Stimulated activated naive CD8-positive, alpha-beta T cell treated with anti-CD3 and anti-CD28 coated beads, Interleukin-15, Interleukin-2, amounts not matched to agents 100 U/mL and 50 U/mL, for 24 hours (primary cell): ENCODE results near the gene AUH.

Source experiments
- ATAC-seq: fragments of 150-1000 bp; cut with Tn5 transposase; one replicate; pipeline ENCODE4 v1.10.0; 2021
- DNase-seq: peaks from one replicate; pipeline ENCODE4 v3.0.0; 2021

AUH gene

DNA sequence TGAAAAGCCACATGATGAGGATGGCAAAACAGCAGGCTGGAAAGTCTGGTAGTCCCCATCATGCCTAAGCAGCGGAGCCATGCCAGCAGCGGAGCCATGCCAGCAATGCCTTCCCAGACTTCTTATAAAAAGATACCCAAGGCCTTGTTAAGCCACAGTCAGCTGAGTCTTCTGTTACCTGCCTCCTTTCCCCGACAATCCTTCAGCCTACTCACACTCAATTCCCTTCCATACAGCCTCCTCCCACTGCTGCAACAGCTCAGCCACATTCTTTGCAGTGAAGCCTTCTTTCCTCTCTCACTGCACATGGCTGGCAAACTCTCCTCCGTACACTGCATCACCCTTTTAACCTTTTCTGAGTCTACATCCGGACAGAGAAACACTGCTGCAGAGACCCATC is 114.9 kb downstream of the AUH start:
- ATAC-seq = no peak
- DNase-seq = no peak

GRCh38 chr9:91245431-91246313 is 116.0 kb downstream of the AUH start:
- no peak for DNase-seq
- ATAC-seq = peak; percentile 59

DNA sequence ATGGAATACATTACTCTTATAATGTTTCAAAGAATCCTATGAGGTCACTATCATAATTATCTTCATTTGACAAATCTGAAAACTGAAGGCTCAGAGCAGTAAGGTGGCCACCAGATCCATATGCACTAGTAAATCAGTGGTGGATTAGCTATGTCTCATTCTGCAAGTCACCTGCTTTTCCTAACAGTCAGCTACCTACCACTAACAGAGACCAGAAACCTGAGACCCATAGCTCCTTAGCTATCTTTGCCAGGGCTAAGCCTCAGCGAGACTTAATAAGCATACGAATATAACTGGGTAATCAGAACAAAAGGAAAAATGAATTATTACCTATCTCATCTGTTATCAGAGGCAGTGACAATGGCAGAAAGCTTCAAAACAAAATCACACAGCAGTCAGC is 118.7 kb downstream of the AUH start:
- ATAC-seq = no peak

DNA sequence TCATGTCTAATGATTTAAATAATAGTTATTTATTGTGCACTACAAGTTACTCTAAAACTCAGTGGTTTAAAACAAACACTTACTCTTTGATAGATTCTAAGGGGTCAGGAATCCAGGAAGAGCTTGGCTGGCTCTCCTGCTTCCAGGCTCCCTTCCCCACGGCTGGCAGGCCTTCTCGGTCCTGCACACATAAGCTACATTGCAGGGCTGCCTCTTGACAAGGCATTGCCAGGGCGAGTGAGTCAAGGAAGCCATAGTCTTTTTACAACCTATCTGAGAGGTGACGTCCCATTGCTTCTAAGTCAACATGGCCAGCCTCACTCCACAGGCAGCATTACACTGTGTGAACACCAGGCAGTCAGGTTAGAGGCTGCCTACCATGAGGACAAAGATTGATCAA is 119.8 kb downstream of the AUH start:
- DNase-seq (no peak), ATAC-seq (no peak)

More for the DNA sequence above, 118.7 kb downstream of the AUH start:
- DNase-seq = no peak

- ATAC-seq (peak; percentile 36), DNase-seq (no peak)
These were observed 121.0 kb downstream of the AUH start for GRCh38 chr9:91240596-91241165.

- DNase-seq (no peak), ATAC-seq (no peak)
These were observed 122.2 kb downstream of the AUH start for GRCh38 chr9:91239367-91240111.

GRCh38 chr9:91234523-91234922 is 127.2 kb downstream of the AUH start:
- no peak for DNase-seq
- ATAC-seq = no peak

DNA sequence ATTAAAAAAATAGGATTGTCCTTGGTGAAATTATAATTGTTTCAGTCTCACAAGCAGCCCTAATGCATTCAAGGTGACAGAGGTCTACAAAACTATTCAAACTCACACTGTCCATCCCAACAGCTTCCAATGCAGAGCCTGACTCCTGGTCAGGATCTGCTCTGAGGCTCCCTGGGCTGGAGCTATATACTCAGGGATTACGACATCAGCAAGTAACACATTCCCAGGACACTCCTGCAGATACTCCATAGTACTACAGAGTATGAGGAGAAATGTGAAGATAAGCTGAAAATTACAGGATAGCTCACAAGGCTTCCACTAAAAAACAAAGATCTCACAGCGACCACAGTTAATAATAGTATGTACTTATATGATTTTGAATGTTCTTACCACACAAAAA is 130.1 kb downstream of the AUH start:
- no peak for ATAC-seq
- no peak for DNase-seq

DNA sequence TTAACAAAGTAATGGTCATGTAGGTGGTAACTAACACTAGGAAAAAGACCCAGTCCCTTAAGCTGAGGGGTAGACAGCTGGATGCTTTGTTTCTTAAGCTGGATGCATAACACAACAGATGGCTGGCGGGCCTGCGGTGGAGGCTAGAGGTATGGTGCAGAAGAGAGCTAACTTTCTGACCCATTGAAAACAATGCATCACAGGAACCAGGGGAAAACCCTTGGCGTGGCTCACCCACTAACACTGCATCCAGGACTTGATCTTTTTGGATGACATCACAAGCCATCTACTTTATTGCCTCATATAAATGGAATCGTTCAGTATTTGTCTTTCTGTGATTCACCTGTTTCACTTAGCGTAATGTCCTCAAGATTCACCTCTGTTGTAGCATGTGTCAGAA is 138.7 kb downstream of the AUH start:
- ATAC-seq (peak; percentile 71), DNase-seq (peak; percentile 14)

GRCh38 chr9:91222457-91222856 is 139.3 kb downstream of the AUH start:
- DNase-seq = no peak

GRCh38 chr9:91221332-91221731 is 140.4 kb downstream of the AUH start:
- no peak for ATAC-seq
- DNase-seq = no peak

More at GRCh38 chr9:91222457-91222856, 139.3 kb downstream of the AUH start:
- ATAC-seq = no peak

DNA sequence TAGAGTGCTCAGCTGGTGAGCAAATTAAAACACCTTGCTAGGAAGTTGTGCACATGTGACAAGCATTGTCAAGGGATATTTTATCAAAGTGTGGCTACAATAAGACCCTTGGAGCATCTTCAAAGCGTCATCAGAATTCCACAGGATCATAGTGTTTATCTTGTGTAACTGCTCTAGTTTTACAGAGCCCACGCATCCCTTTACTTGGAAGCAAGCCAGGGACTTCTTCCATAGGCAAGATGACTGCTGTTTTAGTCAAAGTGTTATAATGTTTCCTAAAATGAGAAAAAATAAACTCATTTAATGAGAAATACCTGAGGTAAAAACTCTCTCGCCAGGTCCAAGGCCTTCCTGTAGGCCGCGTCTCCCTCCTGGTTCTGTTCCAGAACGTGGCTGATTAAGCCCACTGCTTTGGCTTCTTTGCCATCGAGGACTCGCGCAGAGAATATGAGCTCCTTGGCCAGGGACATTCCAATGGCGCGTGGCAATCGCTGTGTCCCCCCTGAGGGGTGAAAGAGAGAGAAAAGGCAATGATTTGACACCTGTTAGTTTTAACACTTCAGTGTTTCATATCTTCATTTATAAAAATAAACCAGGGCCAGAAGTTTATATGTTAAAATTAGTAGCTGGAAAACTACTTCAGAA is 141.1 kb downstream of the AUH start:
- DNase-seq = no peak
- no peak for ATAC-seq

- no peak for DNase-seq
- no peak for ATAC-seq
These were observed 141.7 kb downstream of the AUH start for GRCh38 chr9:91220021-91220420.

GRCh38 chr9:91219557-91219956 is 142.2 kb downstream of the AUH start:
- ATAC-seq (no peak), DNase-seq (no peak)

GRCh38 chr9:91217388-91217787 is 144.3 kb downstream of the AUH start:
- ATAC-seq (no peak), DNase-seq (no peak)

DNA sequence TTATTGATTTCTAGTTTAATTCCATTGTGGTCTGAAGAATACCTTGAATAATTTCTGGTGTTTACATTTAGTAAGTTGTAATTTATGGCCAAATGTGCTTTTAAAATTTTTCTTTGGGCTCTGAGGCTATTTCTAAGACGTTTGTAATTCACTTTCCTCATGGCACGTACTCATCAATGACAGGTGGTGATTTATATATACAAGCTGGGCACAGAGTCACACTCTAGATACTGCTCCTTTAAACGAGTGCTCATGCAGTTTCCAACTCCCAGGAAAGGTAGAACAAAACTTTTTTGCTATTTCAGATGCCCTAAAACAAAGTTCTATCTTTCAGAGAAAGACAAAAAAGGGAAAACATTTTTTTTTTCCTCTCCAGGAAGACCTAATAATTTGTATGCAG is 146.9 kb downstream of the AUH start:
- no peak for ATAC-seq
- DNase-seq = no peak

GRCh38 chr9:91214086-91214485 is 147.6 kb downstream of the AUH start:
- no peak for DNase-seq

DNA sequence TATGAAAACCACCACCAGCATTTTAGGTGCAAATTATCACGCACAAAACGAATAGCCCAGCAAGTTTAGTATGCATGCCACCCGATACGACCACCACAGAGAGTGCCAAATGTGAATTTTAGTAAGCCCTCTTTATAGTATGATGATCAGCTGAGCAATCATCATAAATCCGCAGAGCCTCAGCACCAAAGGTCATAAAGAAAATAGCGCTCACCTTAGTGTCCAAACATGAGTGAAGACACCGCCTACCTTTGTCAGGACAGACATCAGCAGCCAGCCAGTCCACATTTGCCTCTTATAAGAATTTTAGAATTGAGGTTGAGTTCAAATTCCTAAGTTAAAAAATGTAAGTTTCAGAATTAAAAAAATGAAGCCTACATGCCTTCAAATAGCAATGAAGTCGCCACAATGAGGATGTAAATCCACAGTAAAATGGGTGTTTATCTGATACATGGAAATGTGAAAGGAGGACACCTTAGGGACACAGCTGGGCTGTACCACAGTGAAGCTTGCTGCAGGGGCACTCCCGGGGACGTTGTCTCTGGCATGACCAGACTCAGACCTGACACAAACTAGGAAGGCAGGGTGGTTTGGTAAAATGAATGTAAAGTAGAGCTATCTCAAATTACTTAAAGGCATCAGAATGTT is 149.0 kb downstream of the AUH start:
- no peak for DNase-seq
- peak; percentile 2 for ATAC-seq

More at GRCh38 chr9:91214086-91214485, 147.6 kb downstream of the AUH start:
- no peak for ATAC-seq

- peak; percentile 57 for DNase-seq
- peak; percentile 43 for ATAC-seq
These were observed 149.8 kb downstream of the AUH start for GRCh38 chr9:91211919-91212318.

GRCh38 chr9:91211414-91211813 is 150.3 kb downstream of the AUH start:
- no peak for DNase-seq
- no peak for ATAC-seq

DNA sequence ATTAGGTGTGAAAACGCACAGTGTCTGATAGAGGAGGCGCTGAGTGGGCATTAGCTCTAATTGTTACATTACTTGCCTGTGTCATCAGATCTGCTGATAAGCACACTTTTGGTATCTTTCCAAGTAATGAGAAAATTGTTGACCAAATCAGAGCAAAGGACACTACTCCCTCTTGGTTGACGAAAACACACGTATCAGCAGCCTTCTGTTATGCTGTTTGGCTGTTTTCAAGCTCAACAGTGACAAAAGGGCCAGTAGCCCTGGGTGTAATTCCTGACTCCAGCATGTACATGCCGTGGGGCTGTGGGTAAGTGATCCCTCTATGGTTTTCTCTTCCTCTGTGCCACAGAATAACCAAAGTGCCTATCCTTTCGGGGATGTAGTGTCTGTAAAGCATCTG is 151.4 kb downstream of the AUH start:
- ATAC-seq (no peak), DNase-seq (no peak)

DNA sequence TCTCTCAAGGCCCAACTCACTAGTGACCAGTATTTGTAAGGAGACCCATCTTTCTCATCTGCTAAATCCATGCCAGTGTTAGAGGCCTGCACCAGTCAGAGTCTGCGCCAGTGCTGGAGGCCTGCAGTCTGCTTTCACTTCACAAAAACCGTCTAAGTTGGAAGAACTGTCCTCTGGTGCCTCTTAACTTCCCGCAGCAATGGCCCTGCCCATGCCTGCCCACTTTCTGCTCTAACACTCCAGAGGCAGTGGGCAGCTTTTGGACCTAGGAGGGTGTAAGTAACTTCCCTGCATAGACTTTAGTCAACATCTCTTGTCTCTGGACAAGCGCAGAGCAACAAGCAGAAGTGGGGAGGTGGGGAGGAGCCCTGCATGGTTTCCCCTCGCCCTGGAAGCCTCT is 152.9 kb downstream of the AUH start:
- no peak for ATAC-seq
- DNase-seq = no peak
